Mesothelial cell of epicardium (in vitro differentiated cells): ENCODE data around the gene PIK3IP1. TPM values are rescaled to one million over a fixed set of nuclear protein-coding genes. Genes with fewer than 3 reads are reported as not detected.

Source experiments
- DNase-seq, 2 experiments: peaks; one replicate each; pipeline ENCODE4 v3.0.0; 2021; ENCODE audit warnings: low spot score in 2 of 2; ENCODE audit not compliant: unreplicated experiment in 2 of 2
- H3K27ac Mint-ChIP-seq: 2 replicates; pipeline ENCODE4 v1.8.0; 2021; ENCODE audit warnings: mixed read lengths
- H3K27me3 Mint-ChIP-seq: 2 replicates; pipeline ENCODE4 v1.8.0; 2021; ENCODE audit warnings: low read depth, mixed read lengths
- H3K36me3 Mint-ChIP-seq: 2 replicates; pipeline ENCODE4 v1.8.0; 2021; ENCODE audit warnings: mixed read lengths
- H3K4me1 Mint-ChIP-seq: 2 replicates; pipeline ENCODE4 v1.8.0; 2021; ENCODE audit warnings: mixed read lengths
- H3K4me3 Mint-ChIP-seq: 2 replicates; pipeline ENCODE4 v1.8.0; 2021; ENCODE audit warnings: mild to moderate bottlenecking, moderate library complexity, mixed read lengths
- H3K9me3 Mint-ChIP-seq: 2 replicates; pipeline ENCODE4 v1.8.0; 2021; ENCODE audit warnings: mixed read lengths
- CTCF ChIP-seq: fragments of 200-600 bp; sonication (generic); IDR thresholded peaks from one replicate; pipeline ENCODE4 v1.5.0; 2021; ENCODE audit warnings: antibody characterized with exemption; ENCODE audit not compliant: unreplicated experiment
- total RNA-seq: library from RNA; stranded (reverse); gene quantifications from 3 replicates; pipeline ENCODE4 v1.2.1, GENCODE V29; 2021

Gene PIK3IP1
- total RNA-seq, 1 donor from 2014 or later, result 19.1 TPM

- no peak overlapping the region for H3K4me3 Mint-ChIP-seq
- no peak overlapping the region for H3K27ac Mint-ChIP-seq
- H3K36me3 Mint-ChIP-seq, result peaks cover 44% of the 10 kb centered on the region
- peaks cover 2% of the 10 kb centered on the region for H3K4me1 Mint-ChIP-seq
- H3K27me3 Mint-ChIP-seq, result no peaks in the 10 kb centered on the region
- H3K9me3 Mint-ChIP-seq, result no peaks in the 10 kb centered on the region
- DNase-seq, result no peak
- TF ChIP-seq CTCF, result no peak
These were observed 31.8 kb downstream of the PIK3IP1 start for GRCh38 chr22:31260474-31260856.

GRCh38 chr22:31259798-31260473 is 32.4 kb downstream of the PIK3IP1 start:
- DNase-seq, result no peak
- Mint-ChIP-seq H3K36me3 (peaks cover 44% of the 10 kb centered on the region), H3K9me3 (no peaks in the 10 kb centered on the region), H3K27ac (no peak overlapping the region), H3K4me1 (peaks cover 6% of the 10 kb centered on the region), H3K4me3 (no peak overlapping the region), H3K27me3 (no peaks in the 10 kb centered on the region)
- no peak for TF ChIP-seq CTCF

- no peak for TF ChIP-seq CTCF
- Mint-ChIP-seq H3K4me3 (no peak overlapping the region), H3K4me1 (peaks cover 56% of the 10 kb centered on the region), H3K36me3 (peaks cover 11% of the 10 kb centered on the region), H3K9me3 (no peaks in the 10 kb centered on the region), H3K27me3 (no peaks in the 10 kb centered on the region), H3K27ac (peak overlapping the region; percentile 82)
- DNase-seq, result peak in 1 of 2 experiments; percentile 48
These were observed 38.3 kb downstream of the PIK3IP1 start for GRCh38 chr22:31253949-31254348.

- no peak for DNase-seq
- H3K4me3 Mint-ChIP-seq, result peak overlapping the region; percentile 88
- no peaks in the 10 kb centered on the region for H3K36me3 Mint-ChIP-seq
- no peaks in the 10 kb centered on the region for H3K27me3 Mint-ChIP-seq
- TF ChIP-seq CTCF, result no peak
- H3K27ac Mint-ChIP-seq, result peak overlapping the region; percentile 95
- H3K4me1 Mint-ChIP-seq, result peaks cover 72% of the 10 kb centered on the region
- H3K9me3 Mint-ChIP-seq, result no peaks in the 10 kb centered on the region
These were observed 41.3 kb downstream of the PIK3IP1 start for GRCh38 chr22:31250740-31251600.

- peak overlapping the region; percentile 95 for H3K27ac Mint-ChIP-seq
- H3K4me3 Mint-ChIP-seq, result peak overlapping the region; percentile 88
- H3K27me3 Mint-ChIP-seq, result no peaks in the 10 kb centered on the region
- no peaks in the 10 kb centered on the region for H3K36me3 Mint-ChIP-seq
- no peak for TF ChIP-seq CTCF
- H3K9me3 Mint-ChIP-seq, result no peaks in the 10 kb centered on the region
- DNase-seq, result no peak
- peaks cover 73% of the 10 kb centered on the region for H3K4me1 Mint-ChIP-seq
These were observed 43.0 kb downstream of the PIK3IP1 start for GRCh38 chr22:31248965-31249958.
